Renal pelvis (tissue), 12 donors: ENCODE data around the gene RNF113B. TPM values are rescaled to one million over a fixed set of nuclear protein-coding genes. Genes with fewer than 3 reads are reported as not detected.

Experiments
- DNase-seq: peaks from one replicate; pipeline ENCODE4 v3.0.0-alpha.2; 2013
- long read RNA-seq, 16 experiments: transcript quantifications; one replicate each; lab custom pipeline, GENCODE V29; 2026
- polyA plus RNA-seq, 3 donors: library from polyadenylated mRNA; unstranded; fragments of 120-200 nt; gene quantifications; one replicate each; pipeline ENCODE4 v1.2.1, GENCODE V29; 2013; ENCODE audit not compliant: insufficient read length in 3 of 3

The RNF113B gene
- under 1 TPM in 2 of 3 donors, not detected in 1; 0.06 to 0.13 TPM for polyA plus RNA-seq
- long read RNA-seq, donor 1, partial matches to known transcripts = 111 of 127 reads
- long read RNA-seq, donor 1, other reads (novel, unspliced or antisense) = 16 of 127 reads
- long read RNA-seq, donor 2 = 0 reads
- long read RNA-seq, donor 3 = 0 reads
- long read RNA-seq, donor 4 = 0 reads
- long read RNA-seq, donor 5 = 0 reads
- long read RNA-seq, donor 6 = 0 reads
- long read RNA-seq, donor 7 = 0 reads
- long read RNA-seq, donor 8 = 0 reads
- long read RNA-seq, donor 9 = 0 reads
- long read RNA-seq, donor 10 = 0 reads
- long read RNA-seq, donor 11 = 0 reads
- long read RNA-seq, donor 12 = 0 reads
- long read RNA-seq, donor 13 = 0 reads
- long read RNA-seq, donor 14 = 0 reads
- long read RNA-seq, donor 15 = 0 reads
- long read RNA-seq, donor 16 = 0 reads

DNA sequence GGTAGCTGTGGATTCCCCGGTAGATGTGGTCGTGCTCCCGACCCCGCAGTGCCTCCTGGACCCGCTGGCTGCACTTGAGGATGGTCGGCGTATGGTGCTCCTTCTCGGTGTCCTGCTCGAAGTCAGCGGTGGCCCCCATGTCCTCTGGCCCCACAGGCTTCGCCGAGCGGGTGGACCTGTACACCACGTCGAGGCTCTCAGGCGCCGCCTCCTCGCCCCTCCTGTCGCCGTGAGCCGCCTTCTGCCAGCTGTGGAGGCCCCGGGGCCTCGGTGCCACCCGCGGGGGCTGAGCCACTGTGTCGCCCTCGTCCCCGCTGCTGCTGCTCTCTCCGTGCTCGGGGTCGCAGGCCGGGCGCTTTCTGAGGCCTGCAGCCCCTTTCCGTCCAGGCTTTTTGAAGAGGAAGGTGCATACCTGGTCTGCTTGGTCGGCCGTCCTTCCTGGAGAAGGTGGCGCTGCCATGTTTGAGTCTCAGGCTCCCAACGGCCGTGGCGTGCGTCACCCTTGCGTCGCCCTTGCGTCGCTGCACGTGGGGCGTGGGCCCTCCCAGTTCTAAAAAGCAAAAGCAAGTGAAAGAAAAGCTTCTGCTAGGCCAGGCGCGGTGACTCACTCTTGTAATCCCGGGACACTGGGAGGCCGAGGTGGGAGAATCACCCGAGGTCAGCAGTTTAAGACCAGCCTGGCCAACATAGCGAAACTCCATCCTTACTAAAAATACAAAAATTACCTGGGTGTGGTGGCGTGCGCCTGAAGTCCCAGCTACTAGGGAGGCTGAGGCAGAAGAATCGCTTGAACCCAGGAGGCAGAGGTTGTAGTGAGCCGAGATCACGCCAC is at the start of gene RNF113B:
Gene RNF113B, minus strand, starts transcription at position 493 of the 832 bp plus-strand sequence. Its CDS starts 33 bp downstream, at position 460.
- no peak for DNase-seq

- no peak for DNase-seq
Measured at GRCh38 chr13:98226496-98226895, 49.4 kb upstream of the RNF113B start.

DNA sequence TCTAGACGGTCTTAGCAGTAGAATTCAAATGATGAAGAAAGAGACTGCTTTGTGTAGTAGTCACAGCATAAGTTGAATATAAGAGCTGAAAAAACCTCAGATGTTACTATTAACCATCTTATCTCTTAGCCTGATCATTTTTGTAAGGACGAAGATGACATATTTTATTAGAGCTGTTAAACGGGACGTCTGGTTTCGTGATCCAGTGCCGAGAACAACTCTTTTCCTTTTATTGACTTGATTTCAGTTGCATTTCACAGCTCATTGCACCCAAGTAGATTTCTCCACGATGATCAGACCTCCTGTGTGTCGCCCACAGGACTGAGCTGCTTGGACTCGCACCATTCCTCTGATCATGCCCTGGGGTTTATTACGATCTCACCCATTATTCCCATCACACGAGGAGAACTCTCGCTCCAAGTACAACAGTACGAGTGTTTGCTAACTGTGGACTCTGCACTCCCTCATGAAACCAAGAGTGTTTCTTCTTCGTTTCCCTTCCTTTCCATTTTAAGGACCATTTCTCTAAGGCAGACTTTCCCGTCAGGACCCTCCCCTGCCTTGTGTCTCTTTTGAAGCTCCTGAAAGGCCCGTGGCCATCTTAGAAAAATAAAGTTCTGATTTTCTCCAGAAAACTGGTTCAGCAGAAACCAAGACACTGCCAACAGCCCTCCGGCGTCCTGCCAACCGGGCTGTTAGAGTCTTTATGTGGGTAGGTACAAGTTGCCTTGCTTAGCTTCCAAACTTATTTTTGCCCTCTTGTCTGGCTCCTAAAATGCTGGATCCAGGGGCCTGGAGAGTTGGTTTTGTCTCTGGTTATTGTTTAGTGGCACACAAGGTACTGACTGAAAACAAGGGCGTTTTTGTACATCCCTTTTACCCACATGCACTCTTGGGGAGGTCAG is 48.2 kb upstream of the RNF113B start:
- no peak for DNase-seq

DNA sequence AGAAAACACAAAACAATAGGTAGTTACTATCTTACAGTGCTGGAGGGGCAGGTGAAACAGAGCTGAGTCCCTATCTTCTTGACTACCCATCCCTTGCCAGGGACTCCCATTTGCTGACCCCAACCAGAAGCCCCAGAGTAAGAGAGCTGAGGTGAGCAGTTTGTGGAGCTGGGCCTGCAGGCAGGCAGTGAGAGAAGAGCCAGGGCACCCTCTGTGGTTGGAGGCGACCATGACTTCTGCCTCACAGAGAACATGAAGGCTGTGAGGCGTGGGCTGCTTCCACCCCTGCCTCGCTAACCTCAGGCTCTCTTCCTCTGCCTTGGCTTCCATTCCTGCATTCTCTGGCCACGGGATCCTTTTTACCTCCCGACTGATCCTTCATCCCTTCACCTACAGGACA is 47.5 kb upstream of the RNF113B start:
- DNase-seq = no peak

DNA sequence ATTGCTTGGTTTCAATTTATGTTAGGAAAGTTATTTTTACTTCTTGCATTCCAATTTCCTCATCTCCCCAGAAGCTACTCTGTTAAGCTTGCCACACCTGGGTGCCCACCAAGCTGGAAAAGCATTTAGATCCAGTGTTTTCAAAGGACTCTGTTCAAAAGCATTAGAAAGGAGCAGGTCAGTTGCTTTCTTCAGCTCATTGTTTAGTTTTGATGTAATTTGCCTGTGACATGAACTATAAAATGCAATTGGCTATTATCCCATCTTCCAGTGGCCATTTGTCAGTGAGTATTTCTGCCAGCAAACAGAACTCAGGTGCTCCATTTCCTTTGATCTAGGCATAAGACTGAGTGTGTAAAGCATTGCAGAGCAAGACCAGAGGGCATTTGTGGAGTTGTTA is 46.7 kb upstream of the RNF113B start:
- DNase-seq = no peak

DNA sequence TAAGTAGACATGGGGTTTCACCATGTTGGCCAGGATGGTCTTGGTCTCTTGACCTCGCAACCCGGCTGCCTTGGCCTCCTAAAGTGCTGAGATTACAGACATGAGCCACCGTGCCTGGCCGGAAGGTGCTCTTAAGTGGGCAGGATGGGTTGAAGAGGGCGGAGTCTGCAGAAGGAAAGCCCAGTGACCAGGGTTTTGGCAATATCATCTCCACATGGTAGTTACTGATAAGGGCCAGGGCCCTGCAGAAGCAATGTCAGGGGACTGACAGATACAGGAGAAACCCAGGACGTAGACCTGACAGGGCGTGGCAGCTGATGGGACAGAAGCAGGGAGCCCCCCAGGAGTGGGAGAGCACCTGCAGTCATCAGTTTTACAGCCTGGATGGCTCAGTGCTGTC is 45.7 kb upstream of the RNF113B start:
- no peak for DNase-seq

DNA sequence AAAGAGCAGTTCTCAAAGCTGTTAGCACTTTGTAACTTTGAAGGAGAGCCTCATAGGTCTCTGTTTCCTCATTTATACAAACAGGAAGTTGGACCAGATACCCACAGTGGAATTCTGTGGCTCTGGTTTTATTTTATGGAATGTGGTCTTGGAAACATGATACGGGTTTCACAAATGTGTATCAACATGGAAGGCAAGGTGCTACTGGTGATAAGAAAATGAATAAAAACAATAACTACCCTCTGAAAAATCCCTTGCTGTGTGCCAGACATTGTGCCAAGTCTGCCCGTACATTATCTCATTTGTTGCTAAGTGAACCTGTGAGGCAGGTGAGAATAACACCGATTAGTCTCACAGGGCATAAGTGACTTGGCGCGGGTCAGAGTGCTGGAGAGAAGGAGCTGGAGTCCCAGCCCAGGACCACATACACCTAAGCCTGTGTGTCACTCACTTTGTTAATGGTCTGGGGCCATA is 45.0 kb upstream of the RNF113B start:
- DNase-seq = no peak

- DNase-seq = no peak
Measured at GRCh38 chr13:98221234-98221633, 44.2 kb upstream of the RNF113B start.

- DNase-seq = peak; percentile 78
Measured at GRCh38 chr13:98220271-98220791, 43.3 kb upstream of the RNF113B start.

DNA sequence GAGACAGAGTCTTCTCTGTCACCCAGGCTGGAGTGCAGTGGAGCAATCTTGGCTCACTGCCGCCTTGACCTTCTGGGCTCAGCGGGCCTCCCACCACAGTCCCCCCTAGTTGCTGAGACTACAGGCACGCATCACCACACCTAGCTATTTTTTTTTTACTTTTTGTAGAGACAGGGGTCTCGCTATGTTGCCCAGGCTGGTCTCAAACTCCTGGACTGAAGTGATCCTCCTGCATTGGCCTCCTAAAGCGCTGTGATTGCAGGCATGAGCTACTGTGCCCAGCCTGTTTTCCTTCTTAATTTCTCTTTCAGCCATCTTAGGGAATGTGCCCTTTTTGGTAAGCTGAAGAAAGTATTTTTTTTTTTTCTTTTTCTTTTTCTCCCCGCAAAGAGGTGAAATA is 42.6 kb upstream of the RNF113B start:
- DNase-seq = no peak

- DNase-seq = no peak
Measured at GRCh38 chr13:98217597-98217996, 40.5 kb upstream of the RNF113B start.

DNA sequence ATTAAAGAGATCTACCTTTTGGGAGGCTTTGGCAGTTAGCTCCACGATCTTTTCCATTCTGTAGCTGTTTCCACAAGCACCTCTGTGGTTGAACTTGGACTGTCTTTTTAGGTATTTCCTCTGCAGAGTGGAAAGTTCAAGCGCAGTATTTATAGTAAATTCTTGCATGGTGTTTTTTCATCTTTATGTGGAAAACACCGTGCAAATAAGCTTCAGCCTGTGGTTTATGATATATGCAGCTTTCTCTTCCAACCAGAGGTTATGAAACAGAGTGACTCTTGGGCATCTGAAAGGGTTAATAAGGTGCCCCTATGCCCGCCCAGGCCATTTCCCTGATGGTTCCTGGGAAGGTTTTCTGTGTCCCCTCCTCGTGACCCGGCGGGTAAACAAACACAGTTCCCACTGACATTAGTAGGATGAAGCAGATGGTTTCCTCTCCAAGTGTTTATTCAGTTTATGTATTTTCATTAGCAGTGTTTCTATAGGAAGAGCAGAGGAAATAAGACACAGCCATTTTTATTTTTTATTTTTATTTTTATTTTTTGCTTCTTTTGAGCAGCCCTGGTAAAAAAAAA is 39.7 kb upstream of the RNF113B start:
- no peak for DNase-seq

GRCh38 chr13:98216135-98216565 is 39.1 kb upstream of the RNF113B start:
- DNase-seq = no peak

- DNase-seq = no peak
Measured at GRCh38 chr13:98215508-98215907, 38.4 kb upstream of the RNF113B start.

DNA sequence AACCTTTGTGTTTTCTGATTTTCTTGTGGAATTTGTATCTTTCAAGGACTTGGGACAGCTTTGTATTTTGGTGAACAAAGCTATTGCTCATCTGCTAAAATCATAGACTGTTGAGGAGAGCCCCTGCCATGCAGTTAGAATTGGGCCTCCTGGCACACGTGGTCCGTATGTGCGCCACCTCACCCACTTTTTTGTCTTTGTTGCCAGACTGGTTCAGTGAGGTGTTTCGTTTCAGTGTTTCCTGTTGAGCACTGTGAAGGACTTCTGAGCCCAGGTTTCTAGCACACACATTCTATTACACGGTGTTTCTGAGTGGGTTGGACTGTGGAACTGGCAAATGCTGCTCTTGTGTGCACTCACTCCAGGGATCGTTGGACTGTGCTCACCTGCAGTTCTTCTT is 37.6 kb upstream of the RNF113B start:
- no peak for DNase-seq

DNA sequence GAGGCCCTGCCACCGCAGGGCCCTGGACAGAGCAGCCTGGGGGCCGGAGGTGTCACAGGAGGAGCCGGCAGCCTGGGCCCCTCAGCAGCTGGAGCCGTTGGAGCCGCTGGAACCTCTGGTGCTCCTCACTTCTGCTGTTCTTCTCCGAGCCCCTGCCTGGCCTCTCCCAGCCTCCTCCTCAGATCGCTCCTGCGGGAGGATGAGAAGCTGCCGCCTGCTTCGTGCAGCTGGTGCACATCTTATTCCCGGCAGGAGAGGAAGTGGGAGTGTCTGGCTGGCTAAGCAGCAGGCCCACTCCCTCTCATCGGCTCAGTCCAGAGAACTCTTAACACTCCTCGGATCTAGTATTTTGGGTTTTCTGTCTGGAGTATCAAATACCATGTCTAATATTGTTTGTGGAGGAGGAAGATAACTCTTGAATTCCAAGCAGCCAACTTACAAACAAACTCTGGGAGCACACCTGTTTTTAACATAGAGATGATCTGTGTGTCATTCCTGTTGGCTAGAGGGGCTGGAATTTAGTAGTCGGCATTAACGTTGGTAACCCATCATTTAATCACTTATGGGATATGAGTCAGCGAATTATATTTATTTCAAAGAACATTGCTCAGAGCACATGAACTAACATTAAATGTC is 37.1 kb upstream of the RNF113B start:
- DNase-seq = no peak

DNA sequence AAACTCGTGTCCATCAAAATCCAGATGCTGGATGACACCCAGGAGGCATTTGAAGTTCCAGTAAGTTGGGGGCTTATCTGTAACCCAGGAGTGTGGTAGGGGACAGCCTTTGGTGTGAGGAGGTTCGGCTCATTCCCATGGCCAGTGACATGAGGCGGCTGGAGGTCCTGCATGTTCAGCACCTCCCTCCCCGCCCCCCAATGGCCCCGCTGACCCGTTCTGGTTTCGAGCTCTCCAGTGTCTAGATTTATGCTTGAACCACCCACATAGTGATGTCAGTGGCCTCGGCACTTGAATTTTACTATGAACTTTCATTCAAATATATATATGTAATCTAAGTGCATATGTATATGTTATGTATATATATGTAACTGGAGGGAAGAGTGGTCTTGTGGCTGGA is 36.3 kb upstream of the RNF113B start:
- no peak for DNase-seq

DNA sequence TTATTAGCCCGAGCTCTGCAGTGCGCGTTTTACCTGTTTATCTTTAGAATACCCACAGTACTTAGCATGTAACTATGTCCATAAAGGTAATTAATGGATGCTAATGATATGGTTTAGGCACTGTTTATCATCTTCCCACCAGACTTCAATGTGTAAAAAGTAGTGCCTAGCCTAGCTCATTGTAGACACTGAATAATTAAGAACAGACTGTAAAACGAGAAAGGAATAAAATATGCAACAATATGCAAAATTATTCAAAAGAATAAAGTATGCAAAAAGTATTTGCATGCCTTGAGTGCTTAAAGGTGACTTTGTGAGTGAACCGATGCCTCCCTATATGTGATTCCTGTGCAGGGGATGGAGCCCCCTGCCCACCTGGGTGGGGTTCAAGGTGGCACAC is 35.7 kb upstream of the RNF113B start:
- DNase-seq = no peak

DNA sequence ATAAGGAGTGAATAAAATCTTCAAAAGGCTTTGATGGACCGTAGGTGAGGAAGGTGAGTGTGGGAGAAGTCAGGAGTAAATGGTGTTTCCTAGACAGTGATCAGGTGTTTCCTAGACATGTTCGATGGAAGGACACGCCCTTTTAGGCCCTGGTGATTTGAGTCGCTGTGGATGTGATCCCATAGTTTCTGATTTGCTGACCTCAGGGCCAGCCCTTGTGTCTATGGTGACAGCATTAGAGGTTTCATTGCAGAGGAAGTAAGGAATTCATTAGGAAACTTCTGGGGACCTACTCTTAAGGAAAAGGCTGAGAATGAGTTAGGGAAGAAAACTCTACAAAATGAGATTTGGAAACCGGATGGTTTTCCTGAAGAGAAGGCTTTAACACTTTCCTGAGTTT is 31.5 kb upstream of the RNF113B start:
- no peak for DNase-seq

DNA sequence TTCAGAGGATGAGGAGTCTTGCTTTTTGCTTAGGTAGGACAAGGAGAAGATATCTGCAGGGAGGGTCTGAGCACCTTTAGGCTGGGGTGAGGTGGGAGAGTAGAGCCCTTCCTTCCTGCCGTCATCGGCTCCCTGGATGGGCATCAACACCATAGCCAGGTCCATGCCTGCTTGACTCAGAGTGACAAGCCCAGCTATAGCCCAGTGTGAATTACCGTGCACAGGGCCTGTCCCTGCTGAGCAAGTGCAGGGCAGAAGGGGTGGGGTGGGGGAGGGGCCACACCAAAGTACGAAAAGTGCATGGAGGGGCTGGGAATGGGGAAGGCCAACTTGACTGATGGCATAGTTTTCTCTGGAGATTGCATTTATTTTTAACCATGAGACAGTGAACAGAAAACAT is 30.3 kb upstream of the RNF113B start:
- DNase-seq = no peak

GRCh38 chr13:98206946-98207345 is 29.9 kb upstream of the RNF113B start:
- no peak for DNase-seq
